ENCODE measurements around the gene OVOL3.
"Not testable (repeated sequence)": the region's sequence is repeated elsewhere in the genome, so short reads cannot be mapped to it uniquely, and the experiment has no call there.

OVOL3 gene

GRCh38 chr19:36110487-36111199 is at the start of gene OVOL3:
TSS of gene OVOL3 (plus strand) at chr19:36111143. CDS start at chr19:36111203, 60 bp downstream.
- DNase-seq (ENCODE audit: low read depth) = no peak

GRCh38 chr19:36061367-36061766 is 49.6 kb upstream of the OVOL3 start:
- DNase-seq (ENCODE audit: low read depth) = no peak

- no peak for DNase-seq (ENCODE audit: low read depth)
Observed at GRCh38 chr19:36064826-36065225, 46.1 kb upstream of the OVOL3 start.

GRCh38 chr19:36067681-36068080 is 43.3 kb upstream of the OVOL3 start:
- no peak for DNase-seq (ENCODE audit: low read depth)

GRCh38 chr19:36068810-36069499 is 42.0 kb upstream of the OVOL3 start:
- DNase-seq (ENCODE audit: low read depth) = not testable (repeated sequence)

- DNase-seq (ENCODE audit: low read depth) = no peak
Observed at GRCh38 chr19:36072081-36072480, 38.9 kb upstream of the OVOL3 start.

- no peak for DNase-seq (ENCODE audit: low read depth)
Observed at GRCh38 chr19:36073121-36073876, 37.6 kb upstream of the OVOL3 start.

- no peak for DNase-seq (ENCODE audit: low read depth)
Observed at GRCh38 chr19:36079389-36079945, 31.5 kb upstream of the OVOL3 start.

GRCh38 chr19:36081385-36081784 is 29.6 kb upstream of the OVOL3 start:
- DNase-seq (ENCODE audit: low read depth) = no peak

- no peak for DNase-seq (ENCODE audit: low read depth)
Observed at GRCh38 chr19:36081894-36082293, 29.0 kb upstream of the OVOL3 start.

GRCh38 chr19:36082916-36083315 is 28.0 kb upstream of the OVOL3 start:
- no peak for DNase-seq (ENCODE audit: low read depth)

- no peak for DNase-seq (ENCODE audit: low read depth)
Observed at GRCh38 chr19:36084231-36085009, 26.5 kb upstream of the OVOL3 start.

GRCh38 chr19:36086326-36086725 is 24.6 kb upstream of the OVOL3 start:
- DNase-seq (ENCODE audit: low read depth) = no peak

- no peak for DNase-seq (ENCODE audit: low read depth)
Observed at GRCh38 chr19:36089847-36090246, 21.1 kb upstream of the OVOL3 start.

GRCh38 chr19:36090910-36091695 is 19.8 kb upstream of the OVOL3 start:
- DNase-seq (ENCODE audit: low read depth) = no peak

GRCh38 chr19:36092566-36092965 is 18.4 kb upstream of the OVOL3 start:
- DNase-seq (ENCODE audit: low read depth) = no peak

- no peak for DNase-seq (ENCODE audit: low read depth)
Observed at GRCh38 chr19:36093146-36093662, 17.7 kb upstream of the OVOL3 start.

- no peak for DNase-seq (ENCODE audit: low read depth)
Observed at GRCh38 chr19:36093687-36094086, 17.3 kb upstream of the OVOL3 start.

- no peak for DNase-seq (ENCODE audit: low read depth)
Observed at GRCh38 chr19:36097036-36097435, 13.9 kb upstream of the OVOL3 start.

- DNase-seq (ENCODE audit: low read depth) = no peak
Observed at GRCh38 chr19:36099166-36099785, 11.7 kb upstream of the OVOL3 start.
